ENCODE data around the gene SIPA1L3. TPM values are rescaled to one million over a fixed set of nuclear protein-coding genes. Genes with fewer than 3 reads are reported as not detected.
A peak's percentile ranks its signal among the peaks of the same experiment; 100 is the strongest.

Gene SIPA1L3
- total RNA-seq, 2 experiments from 2014 or later: 8.9 to 9.8 TPM

- Mint-ChIP-seq H3K36me3 (ENCODE audit: low read depth) (peaks cover 23% of the 10 kb centered on the region), H3K27me3 (no peaks in the 10 kb centered on the region), H3K4me3 (no peak overlapping the region), H3K4me1 (ENCODE audit: low read depth) (no peaks in the 10 kb centered on the region), H3K9me3 (no peaks in the 10 kb centered on the region), H3K27ac (no peak overlapping the region)
- ChIA-PET CTCF (no interaction called here), POLR2A (no interaction called here)
- TF ChIP-seq CTCF (IDR thresholded peaks at IDR 0.05): no peak
- DNase-seq (no peak), ATAC-seq (no peak)
- intact Hi-C loops (cut with micrococcal nuclease): no loop called here
Observed at GRCh38 chr19:38105574-38105973, 198.6 kb downstream of the SIPA1L3 start.

- intact Hi-C loops (cut with micrococcal nuclease): no loop called here
- TF ChIP-seq CTCF (IDR thresholded peaks at IDR 0.05): no peak
- H3K9me3 Mint-ChIP-seq: no peaks in the 10 kb centered on the region
- no peak overlapping the region for H3K4me3 Mint-ChIP-seq
- ChIA-PET CTCF (interaction anchor here (0.8 to 2.4 kb wide), 2 partner anchors 12 to 205 kb away, joined by 4 to 6 read pairs; no protein-coding TSS in a partner anchor), POLR2A (no interaction called here)
- no peak for DNase-seq
- peaks cover 22% of the 10 kb centered on the region for H3K36me3 Mint-ChIP-seq (ENCODE audit: low read depth)
- no peaks in the 10 kb centered on the region for H3K4me1 Mint-ChIP-seq (ENCODE audit: low read depth)
- ATAC-seq: no peak
- no peaks in the 10 kb centered on the region for H3K27me3 Mint-ChIP-seq
- H3K27ac Mint-ChIP-seq: no peak overlapping the region
Observed at GRCh38 chr19:38107129-38107528, 200.1 kb downstream of the SIPA1L3 start.

- no peak overlapping the region for H3K27ac Mint-ChIP-seq
- ATAC-seq: no peak
- CTCF ChIA-PET: no interaction called here
Observed at GRCh38 chr19:38111898-38112297, 204.9 kb downstream of the SIPA1L3 start.

GRCh38 chr19:38114651-38115050, 207.6 kb downstream of the SIPA1L3 start:
- DNase-seq (no peak), ATAC-seq (no peak)
- H3K36me3 Mint-ChIP-seq (ENCODE audit: low read depth): peaks cover 20% of the 10 kb centered on the region
- H3K4me3 Mint-ChIP-seq: no peak overlapping the region
- no peak for TF ChIP-seq CTCF (IDR thresholded peaks at IDR 0.05)
- no peaks in the 10 kb centered on the region for H3K9me3 Mint-ChIP-seq
- intact Hi-C loops (cut with micrococcal nuclease): no loop called here
- ChIA-PET CTCF (interaction anchor here (1.0 to 1.3 kb wide), 2 partner anchors 29 to 129 kb away, joined by 3 read pairs; no protein-coding TSS in a partner anchor), POLR2A (no interaction called here)
- peaks cover 14% of the 10 kb centered on the region for H3K4me1 Mint-ChIP-seq (ENCODE audit: low read depth)
- no peaks in the 10 kb centered on the region for H3K27me3 Mint-ChIP-seq
- H3K27ac Mint-ChIP-seq: no peak overlapping the region

More at GRCh38 chr19:38111898-38112297, 204.9 kb downstream of the SIPA1L3 start:
- DNase-seq: no peak
- H3K27me3 Mint-ChIP-seq: no peaks in the 10 kb centered on the region
- no peak for TF ChIP-seq CTCF (IDR thresholded peaks at IDR 0.05)
- peaks cover 14% of the 10 kb centered on the region for H3K36me3 Mint-ChIP-seq (ENCODE audit: low read depth)
- no peak overlapping the region for H3K4me3 Mint-ChIP-seq
- POLR2A ChIA-PET: no interaction called here
- H3K9me3 Mint-ChIP-seq: no peaks in the 10 kb centered on the region
- peaks cover 14% of the 10 kb centered on the region for H3K4me1 Mint-ChIP-seq (ENCODE audit: low read depth)
- intact Hi-C loops (cut with micrococcal nuclease): no loop called here

GRCh38 chr19:38115271-38115802, 208.3 kb downstream of the SIPA1L3 start:
- POLR2A ChIA-PET: no interaction called here
- ATAC-seq (peak; percentile 82), DNase-seq (peak; percentile 16)
- no peak overlapping the region for H3K4me3 Mint-ChIP-seq
- H3K27ac Mint-ChIP-seq: no peak overlapping the region
- H3K27me3 Mint-ChIP-seq: no peaks in the 10 kb centered on the region
- intact Hi-C loops (cut with micrococcal nuclease): no loop called here
- CTCF ChIA-PET: interaction anchor here (1.0 to 1.3 kb wide), 2 partner anchors 28 to 129 kb away, joined by 3 read pairs; no protein-coding TSS in a partner anchor
- TF ChIP-seq CTCF (IDR thresholded peaks at IDR 0.05): no peak
- H3K9me3 Mint-ChIP-seq: no peaks in the 10 kb centered on the region
- peaks cover 27% of the 10 kb centered on the region for H3K36me3 Mint-ChIP-seq (ENCODE audit: low read depth)
- peaks cover 14% of the 10 kb centered on the region for H3K4me1 Mint-ChIP-seq (ENCODE audit: low read depth)

All from activated CD8-positive, alpha-beta T cell treated with anti-CD3 and anti-CD28 coated beads for 36 hours (primary cell).